Stomach (tissue), 4 donors: ENCODE results near the gene LIFR.

Source experiments
- POLR2A ChIP-seq, 4 donors: fragments of 450-650 bp; IDR thresholded peaks; one replicate each; pipeline ENCODE4 v1.6.1; 2016; ENCODE audit warnings: antibody characterized with exemption in 4 of 4, control low read depth in 2 of 4, mild to moderate bottlenecking in 1 of 4, moderate library complexity in 1 of 4
- POLR2AphosphoS5 ChIP-seq, 3 donors: sonication (generic); formaldehyde crosslinking; IDR thresholded peaks; one replicate each; pipeline ENCODE4 v1.6.1; 2016; ENCODE audit warnings: antibody characterized with exemption in 3 of 3
- TF ChIP-seq, protein P1 (sequence below), 7 experiments: fragments of 450-650 bp in 4 of 7; fragments of 200-600 bp in 3 of 7; sonication (generic) in 3 of 7; IDR thresholded peaks; one replicate each; pipeline ENCODE4 v1.5.1; 2016 to 2019; ENCODE audit warnings: antibody characterized with exemption in 7 of 7, control low read depth in 2 of 7, mild to moderate bottlenecking in 1 of 7

DNA sequence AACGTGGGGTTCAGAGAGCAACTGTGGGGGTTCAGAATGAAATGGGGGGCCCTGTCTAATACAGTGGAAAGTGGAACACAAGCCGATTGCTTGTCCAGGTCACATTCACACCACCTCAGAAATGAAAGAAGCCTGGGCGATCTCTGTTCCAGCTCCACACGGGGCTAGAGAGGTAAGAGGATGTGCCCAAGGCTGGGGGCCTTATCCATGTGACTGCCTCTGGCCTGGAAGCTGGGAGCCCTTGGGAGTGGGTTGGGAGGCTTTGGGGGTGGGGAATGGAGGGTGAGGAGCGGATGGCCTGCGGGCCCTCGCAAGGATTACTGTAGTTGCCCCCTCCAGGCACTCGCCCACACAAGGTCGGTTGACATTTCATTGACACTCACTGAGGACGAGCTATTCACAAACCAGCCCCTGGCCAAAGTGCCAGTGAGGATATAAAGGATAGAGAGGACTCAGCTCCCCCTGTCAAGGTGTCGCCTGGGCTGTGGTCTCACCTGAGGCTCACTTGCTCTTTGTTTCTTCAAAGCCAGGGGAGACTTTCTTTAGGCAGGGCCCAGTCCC is 86.7 kb downstream of the LIFR start:
- TF ChIP-seq, protein P1, sequence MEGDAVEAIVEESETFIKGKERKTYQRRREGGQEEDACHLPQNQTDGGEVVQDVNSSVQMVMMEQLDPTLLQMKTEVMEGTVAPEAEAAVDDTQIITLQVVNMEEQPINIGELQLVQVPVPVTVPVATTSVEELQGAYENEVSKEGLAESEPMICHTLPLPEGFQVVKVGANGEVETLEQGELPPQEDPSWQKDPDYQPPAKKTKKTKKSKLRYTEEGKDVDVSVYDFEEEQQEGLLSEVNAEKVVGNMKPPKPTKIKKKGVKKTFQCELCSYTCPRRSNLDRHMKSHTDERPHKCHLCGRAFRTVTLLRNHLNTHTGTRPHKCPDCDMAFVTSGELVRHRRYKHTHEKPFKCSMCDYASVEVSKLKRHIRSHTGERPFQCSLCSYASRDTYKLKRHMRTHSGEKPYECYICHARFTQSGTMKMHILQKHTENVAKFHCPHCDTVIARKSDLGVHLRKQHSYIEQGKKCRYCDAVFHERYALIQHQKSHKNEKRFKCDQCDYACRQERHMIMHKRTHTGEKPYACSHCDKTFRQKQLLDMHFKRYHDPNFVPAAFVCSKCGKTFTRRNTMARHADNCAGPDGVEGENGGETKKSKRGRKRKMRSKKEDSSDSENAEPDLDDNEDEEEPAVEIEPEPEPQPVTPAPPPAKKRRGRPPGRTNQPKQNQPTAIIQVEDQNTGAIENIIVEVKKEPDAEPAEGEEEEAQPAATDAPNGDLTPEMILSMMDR (IDR thresholded peaks at IDR 0.05): no peak
- no peak for TF ChIP-seq POLR2A (IDR thresholded peaks at IDR 0.05)
- no peak for TF ChIP-seq POLR2AphosphoS5 (IDR thresholded peaks at IDR 0.05)
